ENCODE data around the gene DUSP11.
A peak's percentile ranks its signal among the peaks of the same experiment; 100 is the strongest.
"Not testable (repeated sequence)": the region's sequence is repeated elsewhere in the genome, so short reads cannot be mapped to it uniquely, and the experiment has no call there.

The DUSP11 gene

DNA sequence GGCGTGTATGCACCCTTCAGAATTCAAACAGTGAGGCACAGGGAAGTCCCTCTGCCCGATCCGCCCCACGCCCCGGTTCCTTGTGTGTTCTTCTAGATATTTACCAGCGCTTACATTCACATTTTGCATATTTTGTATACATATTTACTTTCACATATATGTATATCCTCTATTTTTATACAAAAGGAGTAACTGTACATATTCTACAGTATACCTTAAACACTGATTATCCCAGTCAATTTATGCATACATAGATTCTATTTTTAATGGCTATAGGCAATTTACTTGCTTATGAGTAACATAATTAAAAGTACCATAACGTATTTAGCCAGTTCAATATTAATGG lies 307 bp upstream of the DUSP11 start:
- no peaks in the 10 kb centered on the region for H3K9me3 ChIP-seq
- peaks cover 13 to 15% of the 10 kb centered on the region in 2 experiments for H3K4me1 ChIP-seq (ENCODE audit: control insufficient read depth in 1 of 2, insufficient read depth in 1 of 2, low read depth in 1 of 2, low read length in 1 of 2)
- peaks cover 21% of the 10 kb centered on the region for H3K36me3 ChIP-seq
- peak overlapping the region; percentile 74 to 91 for H3K4me3 ChIP-seq (ENCODE audit: low read depth in 1 of 2, low read length in 1 of 2)
- H3K27me3 ChIP-seq, result no peaks in the 10 kb centered on the region
- TF ChIP-seq CTCF (IDR thresholded peaks at IDR 0.05), result no peak
- peak overlapping the region; percentile 90 for H3K27ac ChIP-seq

DNA sequence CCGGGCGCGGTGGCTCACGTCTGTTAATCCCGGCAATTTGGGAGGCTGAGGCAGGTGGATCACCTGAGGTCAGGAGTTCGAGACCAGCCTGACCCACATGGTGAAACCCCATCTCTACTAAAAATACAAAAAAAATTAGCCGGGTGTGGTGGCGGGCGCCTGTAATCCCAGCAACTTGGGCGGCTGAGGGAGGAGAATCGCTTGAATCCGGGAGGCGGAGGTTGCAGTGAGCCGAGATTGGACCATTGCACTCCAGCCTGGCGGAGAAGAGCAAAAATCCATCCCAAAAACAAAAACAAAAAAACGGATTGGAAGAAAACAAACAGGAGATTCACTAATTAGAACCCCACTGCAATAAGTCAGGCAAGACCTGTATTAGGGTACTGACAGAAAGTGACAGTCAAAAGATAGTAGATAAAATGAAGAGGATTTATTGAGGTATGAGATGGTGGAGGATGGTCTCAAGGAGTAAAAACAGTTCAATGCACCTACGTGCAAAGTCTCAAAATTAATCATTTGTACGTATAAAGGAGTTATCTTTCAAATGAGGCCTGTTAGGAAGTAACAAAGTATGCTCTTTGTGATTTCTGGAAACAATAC lies 936 bp downstream of the DUSP11 start:
- Histone ChIP-seq H3K27ac (peak overlapping the region; percentile 90), H3K36me3 (peaks cover 32% of the 10 kb centered on the region), H3K4me1 (ENCODE audit: control insufficient read depth in 1 of 2, insufficient read depth in 1 of 2, low read depth in 1 of 2, low read length in 1 of 2) (peaks cover 13 to 15% of the 10 kb centered on the region in 2 experiments), H3K4me3 (ENCODE audit: low read depth in 1 of 2, low read length in 1 of 2) (peak overlapping the region; percentile 74 to 91)
- H3K9me3 ChIP-seq, H3K27me3 ChIP-seq: not testable (repeated sequence)

DNA sequence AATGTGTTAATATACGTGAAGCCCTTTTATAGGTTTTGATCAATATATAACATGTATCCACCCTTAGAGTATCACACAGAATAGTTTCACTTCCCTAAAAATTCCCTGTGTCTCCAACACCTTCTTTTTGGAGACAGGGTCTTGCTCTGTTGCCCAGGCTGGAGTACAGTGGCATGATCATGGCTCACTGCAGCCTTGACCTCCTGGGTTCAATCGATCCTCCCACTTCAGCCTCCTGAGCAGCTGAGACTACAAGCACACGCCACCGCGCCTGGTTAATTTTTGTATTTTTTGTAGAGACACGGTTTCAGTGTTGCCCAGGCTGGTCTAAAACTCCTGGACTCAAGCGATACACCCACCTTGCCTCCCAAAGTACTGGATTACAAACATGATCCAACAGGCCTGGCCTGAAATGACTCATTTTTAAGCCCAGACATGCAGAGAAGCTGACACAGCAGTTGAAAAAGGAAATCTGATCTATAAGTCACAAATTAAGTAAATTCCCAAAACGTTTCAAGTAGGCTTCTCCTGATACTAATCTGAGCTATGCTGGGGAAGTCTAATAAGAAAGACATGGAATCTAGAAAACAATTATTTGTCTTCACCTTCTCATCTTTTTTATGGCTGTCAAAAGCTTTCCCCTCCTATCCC lies 2.9 kb downstream of the DUSP11 start:
- no peak overlapping the region for H3K27ac ChIP-seq
- H3K9me3 ChIP-seq, result no peaks in the 10 kb centered on the region
- H3K27me3 ChIP-seq, result no peaks in the 10 kb centered on the region
- peaks cover 13 to 15% of the 10 kb centered on the region in 2 experiments for H3K4me1 ChIP-seq (ENCODE audit: control insufficient read depth in 1 of 2, insufficient read depth in 1 of 2, low read depth in 1 of 2, low read length in 1 of 2)
- no peak overlapping the region for H3K4me3 ChIP-seq (ENCODE audit: low read depth in 1 of 2, low read length in 1 of 2)
- no peak for TF ChIP-seq CTCF (IDR thresholded peaks at IDR 0.05)
- H3K36me3 ChIP-seq, result peaks cover 52% of the 10 kb centered on the region

GRCh38 chr2:73776381-73776780 lies 3.5 kb downstream of the DUSP11 start:
- no peak for TF ChIP-seq CTCF (IDR thresholded peaks at IDR 0.05)
- H3K9me3 ChIP-seq, result no peaks in the 10 kb centered on the region
- peaks cover 13 to 15% of the 10 kb centered on the region in 2 experiments for H3K4me1 ChIP-seq (ENCODE audit: control insufficient read depth in 1 of 2, insufficient read depth in 1 of 2, low read depth in 1 of 2, low read length in 1 of 2)
- no peak overlapping the region for H3K27ac ChIP-seq
- no peaks in the 10 kb centered on the region for H3K27me3 ChIP-seq
- H3K4me3 ChIP-seq (ENCODE audit: low read depth in 1 of 2, low read length in 1 of 2), result no peak overlapping the region
- H3K36me3 ChIP-seq, result peaks cover 56% of the 10 kb centered on the region

GRCh38 chr2:73772819-73773218 lies 7.1 kb downstream of the DUSP11 start:
- H3K9me3 ChIP-seq, result no peaks in the 10 kb centered on the region
- H3K36me3 ChIP-seq, result peaks cover 88% of the 10 kb centered on the region
- H3K4me1 ChIP-seq (ENCODE audit: control insufficient read depth in 1 of 2, insufficient read depth in 1 of 2, low read depth in 1 of 2, low read length in 1 of 2), result no peaks in the 10 kb centered on the region
- no peak overlapping the region for H3K4me3 ChIP-seq (ENCODE audit: low read depth in 1 of 2, low read length in 1 of 2)
- no peaks in the 10 kb centered on the region for H3K27me3 ChIP-seq
- H3K27ac ChIP-seq, result no peak overlapping the region
- TF ChIP-seq CTCF (IDR thresholded peaks at IDR 0.05), result no peak

DNA sequence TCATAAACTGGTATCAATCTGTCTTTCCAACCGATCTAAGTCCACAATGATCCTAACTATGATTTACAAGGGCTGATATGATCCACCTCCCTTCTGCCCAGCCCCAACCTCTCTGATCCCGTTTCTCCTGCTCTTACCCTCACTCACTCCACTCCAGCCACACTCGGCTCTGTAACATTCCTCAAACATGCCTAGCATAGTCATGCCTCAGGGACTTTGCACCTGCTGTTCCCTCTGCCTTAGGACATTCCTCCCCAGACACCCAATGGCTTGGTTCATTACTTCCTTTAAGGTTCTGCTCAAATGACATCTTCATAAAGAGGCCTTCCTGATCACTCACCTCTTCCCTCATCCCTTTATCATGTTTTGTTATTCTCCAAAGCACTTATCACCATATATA lies 9.2 kb downstream of the DUSP11 start:
- Histone ChIP-seq H3K9me3 (no peaks in the 10 kb centered on the region), H3K4me1 (ENCODE audit: control insufficient read depth in 1 of 2, insufficient read depth in 1 of 2, low read depth in 1 of 2, low read length in 1 of 2) (no peaks in the 10 kb centered on the region), H3K4me3 (ENCODE audit: low read depth in 1 of 2, low read length in 1 of 2) (no peak overlapping the region), H3K27me3 (no peaks in the 10 kb centered on the region), H3K27ac (no peak overlapping the region), H3K36me3 (peaks cover 82% of the 10 kb centered on the region)
- no peak for TF ChIP-seq CTCF (IDR thresholded peaks at IDR 0.05)

Data from neutrophil (primary cell).